IMR-90 (cell line): ENCODE measurements around the gene FAF1. TPM values are rescaled to one million over a fixed set of nuclear protein-coding genes. Genes with fewer than 3 reads are reported as not detected.

Experiments used
- ATAC-seq: fragments of 200-7000 bp; cut with Tn5 transposase; 2 replicates; pipeline ENCODE4 v1.9.1; 2020; ENCODE audit warnings: low read depth, mild to moderate bottlenecking, moderate library complexity
- BruUV-seq: library from RNA; stranded (reverse); fragments of 400-500 nt; replicated peaks from 2 replicates; lab custom pipeline; 2021; lab: Mats Ljungman, UMichigan
- CTCF ChIA-PET: fragments of 300-600 bp; formaldehyde crosslinking; extraction: SDS; loops from one replicate; lab custom pipeline; 2021; ENCODE audit warnings: antibody characterized with exemption; lab: Yijun Ruan, JAX
- POLR2A ChIA-PET: fragments of 300-600 bp; sonication (Branson Sonifier 250); formaldehyde crosslinking; loops from one replicate; lab custom pipeline; 2022; ENCODE audit warnings: antibody characterized with exemption; ENCODE audit not compliant: unreplicated experiment; lab: Charles Lee
- DNase-seq: peaks from one replicate; pipeline ENCODE4 v3.0.0; 2013
- H2AFZ ChIP-seq: replicated peaks from 2 replicates; pipeline ENCODE3; 2013; ENCODE audit warnings: low read length, mild to moderate bottlenecking; ENCODE audit not compliant: poor library complexity
- H2AK5ac ChIP-seq: 2 replicates; pipeline ENCODE4 v1.6.1; 2013; ENCODE audit warnings: low read depth, low read length, inconsistent platforms
- H2AK9ac ChIP-seq: replicated peaks from 2 replicates; pipeline ENCODE3; 2013; ENCODE audit warnings: mild to moderate bottlenecking, low read depth, low read length, moderate library complexity; ENCODE audit not compliant: poor library complexity
- H2BK120ac ChIP-seq: 2 replicates; pipeline ENCODE4 v1.6.1; 2013; ENCODE audit warnings: low read depth, low read length, inconsistent platforms
- H2BK15ac ChIP-seq: 3 replicates; pipeline ENCODE4 v1.6.1; 2013; ENCODE audit warnings: low read depth, low read length, inconsistent platforms
- H2BK20ac ChIP-seq: 2 replicates; pipeline ENCODE4 v1.6.1; 2013; ENCODE audit warnings: low read depth, mild to moderate bottlenecking, inconsistent platforms, low read length, moderate library complexity
- H2BK5ac ChIP-seq: 2 replicates; pipeline ENCODE4 v1.6.1; 2013; ENCODE audit warnings: mild to moderate bottlenecking, low read depth, low read length, inconsistent platforms; ENCODE audit not compliant: poor library complexity, severe bottlenecking
- H3K14ac ChIP-seq: replicated peaks from 2 replicates; pipeline ENCODE4 v1.6.1; 2013; ENCODE audit warnings: low read depth, low read length, inconsistent platforms
- H3K18ac ChIP-seq: 2 replicates; pipeline ENCODE4 v1.6.1; 2013; ENCODE audit warnings: low read depth, low read length, control low read depth
- H3K23ac ChIP-seq: 2 replicates; pipeline ENCODE4 v1.6.1; 2013; ENCODE audit warnings: low read depth, low read length, inconsistent platforms
- H3K27ac ChIP-seq: 2 replicates; pipeline ENCODE4 v1.5.1; 2013; ENCODE audit warnings: mild to moderate bottlenecking, control low read depth, low read length; ENCODE audit not compliant: insufficient read depth
- H3K27me3 ChIP-seq: 2 replicates; pipeline ENCODE4 v1.6.1; 2013; ENCODE audit warnings: low read length; ENCODE audit not compliant: control insufficient read depth, insufficient read depth
- H3K36me3 ChIP-seq: 2 replicates; pipeline ENCODE4 v1.6.1; 2013; ENCODE audit warnings: low read length, mixed read lengths; ENCODE audit not compliant: control insufficient read depth, insufficient read depth
- H3K4ac ChIP-seq: 2 replicates; pipeline ENCODE4 v1.6.1; 2013; ENCODE audit warnings: low read depth, low read length, inconsistent platforms
- H3K4me1 ChIP-seq: 2 replicates; pipeline ENCODE4 v1.6.1; 2013; ENCODE audit warnings: low read length, mixed read lengths; ENCODE audit not compliant: control insufficient read depth, insufficient read depth
- H3K4me2 ChIP-seq: 2 replicates; pipeline ENCODE4 v1.6.1; 2013; ENCODE audit warnings: low read depth, mild to moderate bottlenecking, control low read depth, low read length, moderate library complexity
- H3K4me3 ChIP-seq: 2 replicates; pipeline ENCODE4 v1.5.1; 2013; ENCODE audit warnings: low read depth, mild to moderate bottlenecking, control low read depth, low read length, moderate library complexity; ENCODE audit not compliant: insufficient read depth
- H3K56ac ChIP-seq: 2 replicates; pipeline ENCODE4 v1.6.1; 2013; ENCODE audit warnings: low read length, inconsistent platforms; ENCODE audit not compliant: insufficient read depth; ENCODE audit errors: extremely low read depth
- H3K79me1 ChIP-seq, 2 experiments: 2 replicates each; pipeline ENCODE4 v1.6.1; 2013; ENCODE audit warnings: low read length in 2 of 2, inconsistent platforms in 1 of 2, low read depth in 1 of 2
- H3K9ac ChIP-seq: 2 replicates; pipeline ENCODE4 v1.6.1; 2013; ENCODE audit warnings: low read depth, low read length, control low read depth
- H3K9me1 ChIP-seq: 2 replicates; pipeline ENCODE4 v1.6.1; 2013; ENCODE audit warnings: low read length, inconsistent platforms; ENCODE audit not compliant: insufficient read depth
- H3K9me3 ChIP-seq: 2 replicates; pipeline ENCODE4 v1.6.1; 2013; ENCODE audit warnings: low read length; ENCODE audit not compliant: control insufficient read depth, insufficient read depth
- H4K20me1 ChIP-seq: 2 replicates; pipeline ENCODE4 v1.6.1; 2013; ENCODE audit warnings: low read length, inconsistent platforms; ENCODE audit not compliant: insufficient read depth
- H4K5ac ChIP-seq: 2 replicates; pipeline ENCODE4 v1.6.1; 2013; ENCODE audit warnings: mild to moderate bottlenecking, low read depth, low read length, control low read depth
- H4K8ac ChIP-seq, 2 experiments: 2 replicates each; pipeline ENCODE4 v1.6.1; 2013; ENCODE audit warnings: low read depth in 2 of 2, low read length in 2 of 2, control low read depth in 1 of 2, inconsistent platforms in 1 of 2
- H4K91ac ChIP-seq: 2 replicates; pipeline ENCODE4 v1.6.1; 2013; ENCODE audit warnings: low read depth, low read length, inconsistent platforms; ENCODE audit not compliant: insufficient read depth
- MAFK ChIP-seq: IDR thresholded peaks from 2 replicates; pipeline ENCODE4 v1.6.1; 2012; ENCODE audit warnings: low read depth, low read length, improper control_type of control experiment
- WGBS, 2 experiments: methylation state at CpG; one replicate each; pipeline versions ENCODE4 v1.1.5 to v1.1.7; 2013; ENCODE audit warnings: missing lambda C conversion rate in 2 of 2; ENCODE audit not compliant: insufficient read length in 1 of 2; ENCODE audit errors: extremely low coverage in 2 of 2; 5-methylcytosine and 5-hydroxymethylcytosine counted together
- dilution Hi-C: fragments of 300-500 bp; cut with HindIII; formaldehyde crosslinking; loops from one replicate; pipeline ENCODE4 v1.14.3; 2018; ENCODE audit warnings: low sequenced_read_pairs; ENCODE audit not compliant: unreplicated experiment
- in situ Hi-C: fragments of 300-500 bp; cut with MboI; formaldehyde crosslinking; loops from 3 replicates; pipeline ENCODE4 v1.14.3; 2019; ENCODE audit warnings: low sequenced_read_pairs, inconsistent platforms, mixed read lengths
- intact Hi-C: fragments of 100-400 bp; cut with micrococcal nuclease; formaldehyde crosslinking; loops from 2 replicates; pipeline ENCODE4 v1.10.0; 2022
- polyA plus RNA-seq, 3 experiments: library from polyadenylated mRNA; depleted of rRNA; stranded (reverse); fragments of >200 nt; gene quantifications; 2 replicates each; pipeline ENCODE4 v1.2.3, GENCODE V29; 2012; ENCODE audit warnings: low replicate concordance in 1 of 3
- total RNA-seq: library from RNA; depleted of rRNA; stranded (reverse); fragments of >200 nt; gene quantifications from 2 replicates; pipeline ENCODE4 v1.2.3, GENCODE V29; 2012
- TF ChIP-seq, protein P1 (sequence below): fragments of 150-350 bp; IDR thresholded peaks from 2 replicates; pipeline ENCODE4 v1.6.1; 2016; ENCODE audit warnings: low read depth, mild to moderate bottlenecking, low read length, moderate library complexity, borderline replicate concordance

FAF1 gene
- total and polyA plus RNA-seq, 2 of the 4 experiments (the other 2 are of a cell fraction) = 18.8 to 72.9 TPM

DNA sequence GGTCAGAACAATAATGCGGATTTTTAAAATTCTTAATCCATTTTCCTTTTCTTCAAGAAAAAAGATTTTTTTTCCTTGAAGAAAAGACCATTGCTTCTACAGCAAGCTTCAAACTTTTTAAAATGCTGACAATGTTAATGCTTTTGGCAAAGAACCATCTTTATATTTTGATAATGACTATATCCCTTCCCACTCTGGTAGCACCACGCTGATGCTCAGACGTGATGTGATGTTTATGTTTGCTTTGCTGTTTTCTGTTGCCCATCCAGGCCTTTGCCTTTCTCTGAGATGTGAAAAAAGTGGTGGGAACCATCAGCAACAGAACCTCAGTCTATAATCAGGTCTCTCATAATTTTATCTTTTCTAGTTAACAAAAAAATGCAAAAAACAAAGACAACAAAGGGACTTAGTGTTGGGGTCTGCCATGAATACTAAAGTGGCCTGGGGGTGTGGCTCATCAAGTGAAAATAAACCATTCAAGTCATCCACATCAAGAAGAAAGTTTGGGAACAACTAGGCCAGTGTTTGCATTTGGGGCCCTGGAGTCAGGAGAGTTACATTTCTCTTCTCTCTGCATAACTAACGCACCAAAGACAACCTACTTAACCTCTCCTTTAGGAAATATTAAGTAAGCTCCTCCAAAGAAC, 292.2 kb downstream of the FAF1 start:
- TF ChIP-seq, protein P1, sequence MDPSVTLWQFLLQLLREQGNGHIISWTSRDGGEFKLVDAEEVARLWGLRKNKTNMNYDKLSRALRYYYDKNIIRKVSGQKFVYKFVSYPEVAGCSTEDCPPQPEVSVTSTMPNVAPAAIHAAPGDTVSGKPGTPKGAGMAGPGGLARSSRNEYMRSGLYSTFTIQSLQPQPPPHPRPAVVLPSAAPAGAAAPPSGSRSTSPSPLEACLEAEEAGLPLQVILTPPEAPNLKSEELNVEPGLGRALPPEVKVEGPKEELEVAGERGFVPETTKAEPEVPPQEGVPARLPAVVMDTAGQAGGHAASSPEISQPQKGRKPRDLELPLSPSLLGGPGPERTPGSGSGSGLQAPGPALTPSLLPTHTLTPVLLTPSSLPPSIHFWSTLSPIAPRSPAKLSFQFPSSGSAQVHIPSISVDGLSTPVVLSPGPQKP = no peak
- TF ChIP-seq MAFK = peak; percentile 37; the same call in 1 of the 2 replicates
- Histone ChIP-seq H3K9me3 (no peaks in the 10 kb centered on the region), H3K14ac (peak overlapping the region; percentile 62; the same call in 1 of the 2 replicates), H3K36me3 (no peaks in the 10 kb centered on the region), H2BK5ac (no peak overlapping the region), H3K9me1 (peaks cover 5% of the 10 kb centered on the region), H3K27ac (no peak overlapping the region), H4K20me1 (no peaks in the 10 kb centered on the region), H3K18ac (no peak overlapping the region; the same call in 1 of the 2 replicates), H3K23ac (no peak overlapping the region), H3K79me1 (peaks cover 5 to 6% of the 10 kb centered on the region in 2 experiments; a peak in 3 of 4 replicates), H3K4me3 (no peak overlapping the region), H3K9ac (no peak overlapping the region), H2AFZ (no peak overlapping the region), H3K4me1 (peaks cover 9% of the 10 kb centered on the region), H2AK5ac (no peak overlapping the region), H2BK120ac (no peak overlapping the region), H4K8ac (no peak overlapping the region), H2BK15ac (no peak overlapping the region), H2BK20ac (no peak overlapping the region), H2AK9ac (no peak overlapping the region), H3K27me3 (no peaks in the 10 kb centered on the region), H4K5ac (no peak overlapping the region), H3K56ac (no peak overlapping the region), H4K91ac (no peak overlapping the region), H3K4me2 (no peak overlapping the region), H3K4ac (peak overlapping the region; percentile 29; the same call in 1 of the 2 replicates)
- in situ Hi-C loops = no loop called here
- ChIA-PET CTCF (interaction anchor here (0.6 to 1.0 kb wide), 2 partner anchors 29 to 63 kb away, joined by 3 to 5 read pairs; no protein-coding TSS in a partner anchor), POLR2A (interaction anchor here (0.5 kb wide), 1 partner anchor 112 kb away, joined by 3 read pairs; no protein-coding TSS in a partner anchor)
- no CpG with 5 or more reads among the region's 4 CpGs for WGBS, 2 experiments
- ATAC-seq (no peak; the same call in 1 of the 2 replicates), DNase-seq (peak; percentile 34)
- dilution Hi-C loops = no loop called here
- intact Hi-C loops = no loop called here
- BruUV-seq = no TSS peak
